GM23338 (cell line): ENCODE data around the gene HCN2. TPM values are rescaled to one million over a fixed set of nuclear protein-coding genes. Genes with fewer than 3 reads are reported as not detected.

Experiments used
- ATAC-seq: fragments of 200-7000 bp; cut with Tn5 transposase; 3 replicates; pipeline ENCODE4 v1.9.1; 2020
- DNase-seq: peaks from one replicate; pipeline ENCODE4 v3.0.0-alpha.2; 2015; ENCODE audit warnings: low spot score
- H2AFZ ChIP-seq: fragments of 200-600 bp; sonication (generic); 2 replicates; pipeline ENCODE4 v1.8.0; 2016; ENCODE audit warnings: antibody characterized with exemption, mild to moderate bottlenecking, moderate library complexity
- H3F3A ChIP-seq: fragments of 200-600 bp; sonication (generic); replicated peaks from 2 replicates; pipeline ENCODE4 v1.8.0; 2017; ENCODE audit warnings: antibody characterized with exemption, mixed run types, low read depth
- H3K27ac ChIP-seq: fragments of 200-600 bp; sonication (generic); 2 replicates; pipeline ENCODE4 v1.6.1; 2016; ENCODE audit warnings: low read depth
- H3K27me3 ChIP-seq: fragments of 200-600 bp; sonication (generic); 2 replicates; pipeline ENCODE4 v1.8.0; 2016; ENCODE audit warnings: mild to moderate bottlenecking, mixed run types, moderate library complexity; ENCODE audit not compliant: insufficient read depth
- H3K36me3 ChIP-seq: fragments of 200-600 bp; sonication (generic); 2 replicates; pipeline ENCODE4 v1.8.0; 2016; ENCODE audit warnings: mild to moderate bottlenecking; ENCODE audit not compliant: insufficient read depth
- H3K4me1 ChIP-seq: fragments of 200-600 bp; sonication (generic); 2 replicates; pipeline ENCODE4 v1.8.0; 2016; ENCODE audit warnings: mild to moderate bottlenecking, moderate library complexity; ENCODE audit not compliant: insufficient read depth
- H3K4me2 ChIP-seq: fragments of 200-600 bp; sonication (generic); 2 replicates; pipeline ENCODE4 v1.7.1; 2017; ENCODE audit warnings: mixed run types
- H3K4me3 ChIP-seq: fragments of 200-600 bp; sonication (generic); 2 replicates; pipeline ENCODE4 v1.6.1; 2016; ENCODE audit warnings: mixed run types
- H3K79me2 ChIP-seq: fragments of 200-600 bp; sonication (generic); replicated peaks from 2 replicates; pipeline ENCODE4 v1.8.0; 2017; ENCODE audit warnings: mild to moderate bottlenecking; ENCODE audit not compliant: insufficient read depth
- H3K9me2 ChIP-seq: fragments of 200-600 bp; sonication (generic); 2 replicates; pipeline ENCODE4 v1.8.0; 2017; ENCODE audit not compliant: insufficient read depth
- H4K20me1 ChIP-seq: fragments of 200-600 bp; sonication (generic); replicated peaks from 2 replicates; pipeline ENCODE4 v1.8.0; 2017; ENCODE audit warnings: mild to moderate bottlenecking; ENCODE audit not compliant: insufficient read depth
- H3K27ac Mint-ChIP-seq: 2 replicates; pipeline ENCODE4 v1.8.0; 2020; ENCODE audit warnings: inconsistent platforms, mild to moderate bottlenecking, moderate library complexity, mixed read lengths
- H3K27me3 Mint-ChIP-seq: 3 replicates; pipeline ENCODE4 v1.8.0; 2022; ENCODE audit warnings: low read depth, mild to moderate bottlenecking, moderate library complexity, mixed read lengths, inconsistent platforms; ENCODE audit not compliant: insufficient read depth, poor library complexity
- H3K36me3 Mint-ChIP-seq: 3 replicates; pipeline ENCODE4 v1.8.0; 2021; ENCODE audit warnings: low read depth, mild to moderate bottlenecking, inconsistent platforms, moderate library complexity, mixed read lengths
- H3K4me1 Mint-ChIP-seq: 3 replicates; pipeline ENCODE4 v1.8.0; 2020; ENCODE audit warnings: mild to moderate bottlenecking, inconsistent platforms, mixed read lengths
- H3K4me3 Mint-ChIP-seq: 3 replicates; pipeline ENCODE4 v1.8.0; 2021; ENCODE audit warnings: moderate library complexity, mild to moderate bottlenecking, inconsistent platforms, mixed read lengths
- H3K9me3 Mint-ChIP-seq: 3 replicates; pipeline ENCODE4 v1.8.0; 2020; ENCODE audit warnings: moderate library complexity, mild to moderate bottlenecking, inconsistent platforms, mixed read lengths
- CREB1 ChIP-seq: fragments of 250-450 bp; sonication (Bioruptor Pico); IDR thresholded peaks from 2 replicates; pipeline ENCODE4 v1.5.0; 2020; ENCODE audit warnings: low read depth, mild to moderate bottlenecking, moderate library complexity
- EZH2 ChIP-seq: fragments of 200-600 bp; sonication (generic); IDR thresholded peaks from one replicate; pipeline ENCODE4 v1.8.0; 2017; ENCODE audit warnings: antibody characterized with exemption, mild to moderate bottlenecking, low read depth; ENCODE audit not compliant: unreplicated experiment
- EZH2phosphoT487 ChIP-seq: fragments of 200-600 bp; sonication (generic); IDR thresholded peaks from one replicate; pipeline ENCODE4 v1.8.1; 2018; ENCODE audit warnings: antibody characterized with exemption; ENCODE audit not compliant: unreplicated experiment
- JUNB ChIP-seq: IDR thresholded peaks from one replicate; pipeline ENCODE4 v1.6.1; 2016; ENCODE audit warnings: antibody characterized with exemption; ENCODE audit not compliant: unreplicated experiment
- NANOG ChIP-seq: IDR thresholded peaks from 2 replicates; pipeline ENCODE4 v1.6.1; 2016; ENCODE audit warnings: antibody characterized with exemption, borderline replicate concordance
- POLR2AphosphoS5 ChIP-seq: IDR thresholded peaks from 2 replicates; pipeline ENCODE4 v1.6.1; 2016; ENCODE audit warnings: antibody characterized with exemption, low read depth
- STAT1 ChIP-seq: IDR thresholded peaks from one replicate; pipeline ENCODE4 v1.6.1; 2016; ENCODE audit warnings: antibody characterized with exemption; ENCODE audit not compliant: unreplicated experiment
- ZNF114 ChIP-seq: fragments of 250-450 bp; sonication (Bioruptor Pico); IDR thresholded peaks from 2 replicates; pipeline ENCODE4 v1.5.0; 2020; ENCODE audit warnings: mild to moderate bottlenecking, moderate library complexity
- ZNF331 ChIP-seq: fragments of 250-450 bp; sonication (Bioruptor Pico); IDR thresholded peaks from 2 replicates; pipeline ENCODE4 v1.5.0; 2020; ENCODE audit warnings: low read depth, mild to moderate bottlenecking, moderate library complexity
- polyA plus RNA-seq: library from polyadenylated mRNA; unstranded; fragments of >200 nt; fragmentation: Nextera tagmentation; extraction: Ambion mirVana; gene quantifications from 2 replicates; pipeline ENCODE4 v1.2.1, GENCODE V29; 2016
- total RNA-seq: library from RNA; depleted of rRNA; stranded (reverse); fragments of >200 nt; shearing (Covaris generic); gene quantifications from 2 replicates; pipeline ENCODE4 v1.2.3, GENCODE V29; 2014
- TF ChIP-seq, protein P1 (sequence below): IDR thresholded peaks from 2 replicates; pipeline ENCODE4 v1.6.1; 2016; ENCODE audit warnings: antibody characterized with exemption
- TF ChIP-seq, protein P2 (sequence below): fragments of 250-450 bp; sonication (Bioruptor Pico); IDR thresholded peaks from 2 replicates; pipeline ENCODE4 v1.5.0; 2020; ENCODE audit warnings: mild to moderate bottlenecking, moderate library complexity
- TF ChIP-seq, protein P3 (sequence below): IDR thresholded peaks from one replicate; pipeline ENCODE4 v1.6.1; 2018; ENCODE audit warnings: antibody characterized with exemption; ENCODE audit not compliant: unreplicated experiment
- TF ChIP-seq, protein P4 (sequence below), 2 experiments: fragments of 200-600 bp in 1 of 2; sonication (generic) in 1 of 2; conservative IDR thresholded peaks; 2 replicates each; pipeline versions ENCODE4 v1.5.1 to v1.6.1; 2016 to 2017; ENCODE audit warnings: antibody characterized with exemption in 2 of 2, low read depth in 2 of 2, mild to moderate bottlenecking in 2 of 2, moderate library complexity in 1 of 2

The HCN2 gene
- total and polyA plus RNA-seq, 2 experiments from 2014 or later, result 0.06 to 2.9 TPM

DNA sequence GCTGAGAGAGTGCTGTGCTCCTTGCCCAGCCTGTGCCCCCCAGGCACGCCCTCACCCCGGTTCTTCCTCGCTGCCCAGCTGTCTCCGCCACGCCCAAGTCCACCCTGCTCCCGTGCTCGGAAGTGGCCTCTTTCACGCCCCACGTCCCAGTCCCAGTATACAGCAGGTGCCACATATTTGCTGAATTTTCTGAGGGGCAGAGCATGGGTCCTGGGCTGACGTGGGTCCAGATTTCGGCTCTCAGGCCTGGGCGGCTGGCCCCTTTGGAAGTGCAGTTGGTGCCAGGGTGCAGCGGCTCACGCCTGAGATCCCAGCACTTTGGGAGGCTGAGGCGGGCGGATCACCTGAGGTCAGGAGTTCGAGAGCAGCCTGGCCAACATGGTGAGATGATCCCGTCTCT, 3.4 kb downstream of the HCN2 start:
- H3K9me2 ChIP-seq, result no peaks in the 10 kb centered on the region
- DNase-seq (no peak), ATAC-seq (no peak)
- no peak for TF ChIP-seq ZNF331 (CRISPR knock-in tag)
- TF ChIP-seq ZNF114 (CRISPR knock-in tag), result no peak
- TF ChIP-seq, protein P1, sequence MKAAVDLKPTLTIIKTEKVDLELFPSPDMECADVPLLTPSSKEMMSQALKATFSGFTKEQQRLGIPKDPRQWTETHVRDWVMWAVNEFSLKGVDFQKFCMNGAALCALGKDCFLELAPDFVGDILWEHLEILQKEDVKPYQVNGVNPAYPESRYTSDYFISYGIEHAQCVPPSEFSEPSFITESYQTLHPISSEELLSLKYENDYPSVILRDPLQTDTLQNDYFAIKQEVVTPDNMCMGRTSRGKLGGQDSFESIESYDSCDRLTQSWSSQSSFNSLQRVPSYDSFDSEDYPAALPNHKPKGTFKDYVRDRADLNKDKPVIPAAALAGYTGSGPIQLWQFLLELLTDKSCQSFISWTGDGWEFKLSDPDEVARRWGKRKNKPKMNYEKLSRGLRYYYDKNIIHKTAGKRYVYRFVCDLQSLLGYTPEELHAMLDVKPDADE, result no peak
- TF ChIP-seq, protein P2, sequence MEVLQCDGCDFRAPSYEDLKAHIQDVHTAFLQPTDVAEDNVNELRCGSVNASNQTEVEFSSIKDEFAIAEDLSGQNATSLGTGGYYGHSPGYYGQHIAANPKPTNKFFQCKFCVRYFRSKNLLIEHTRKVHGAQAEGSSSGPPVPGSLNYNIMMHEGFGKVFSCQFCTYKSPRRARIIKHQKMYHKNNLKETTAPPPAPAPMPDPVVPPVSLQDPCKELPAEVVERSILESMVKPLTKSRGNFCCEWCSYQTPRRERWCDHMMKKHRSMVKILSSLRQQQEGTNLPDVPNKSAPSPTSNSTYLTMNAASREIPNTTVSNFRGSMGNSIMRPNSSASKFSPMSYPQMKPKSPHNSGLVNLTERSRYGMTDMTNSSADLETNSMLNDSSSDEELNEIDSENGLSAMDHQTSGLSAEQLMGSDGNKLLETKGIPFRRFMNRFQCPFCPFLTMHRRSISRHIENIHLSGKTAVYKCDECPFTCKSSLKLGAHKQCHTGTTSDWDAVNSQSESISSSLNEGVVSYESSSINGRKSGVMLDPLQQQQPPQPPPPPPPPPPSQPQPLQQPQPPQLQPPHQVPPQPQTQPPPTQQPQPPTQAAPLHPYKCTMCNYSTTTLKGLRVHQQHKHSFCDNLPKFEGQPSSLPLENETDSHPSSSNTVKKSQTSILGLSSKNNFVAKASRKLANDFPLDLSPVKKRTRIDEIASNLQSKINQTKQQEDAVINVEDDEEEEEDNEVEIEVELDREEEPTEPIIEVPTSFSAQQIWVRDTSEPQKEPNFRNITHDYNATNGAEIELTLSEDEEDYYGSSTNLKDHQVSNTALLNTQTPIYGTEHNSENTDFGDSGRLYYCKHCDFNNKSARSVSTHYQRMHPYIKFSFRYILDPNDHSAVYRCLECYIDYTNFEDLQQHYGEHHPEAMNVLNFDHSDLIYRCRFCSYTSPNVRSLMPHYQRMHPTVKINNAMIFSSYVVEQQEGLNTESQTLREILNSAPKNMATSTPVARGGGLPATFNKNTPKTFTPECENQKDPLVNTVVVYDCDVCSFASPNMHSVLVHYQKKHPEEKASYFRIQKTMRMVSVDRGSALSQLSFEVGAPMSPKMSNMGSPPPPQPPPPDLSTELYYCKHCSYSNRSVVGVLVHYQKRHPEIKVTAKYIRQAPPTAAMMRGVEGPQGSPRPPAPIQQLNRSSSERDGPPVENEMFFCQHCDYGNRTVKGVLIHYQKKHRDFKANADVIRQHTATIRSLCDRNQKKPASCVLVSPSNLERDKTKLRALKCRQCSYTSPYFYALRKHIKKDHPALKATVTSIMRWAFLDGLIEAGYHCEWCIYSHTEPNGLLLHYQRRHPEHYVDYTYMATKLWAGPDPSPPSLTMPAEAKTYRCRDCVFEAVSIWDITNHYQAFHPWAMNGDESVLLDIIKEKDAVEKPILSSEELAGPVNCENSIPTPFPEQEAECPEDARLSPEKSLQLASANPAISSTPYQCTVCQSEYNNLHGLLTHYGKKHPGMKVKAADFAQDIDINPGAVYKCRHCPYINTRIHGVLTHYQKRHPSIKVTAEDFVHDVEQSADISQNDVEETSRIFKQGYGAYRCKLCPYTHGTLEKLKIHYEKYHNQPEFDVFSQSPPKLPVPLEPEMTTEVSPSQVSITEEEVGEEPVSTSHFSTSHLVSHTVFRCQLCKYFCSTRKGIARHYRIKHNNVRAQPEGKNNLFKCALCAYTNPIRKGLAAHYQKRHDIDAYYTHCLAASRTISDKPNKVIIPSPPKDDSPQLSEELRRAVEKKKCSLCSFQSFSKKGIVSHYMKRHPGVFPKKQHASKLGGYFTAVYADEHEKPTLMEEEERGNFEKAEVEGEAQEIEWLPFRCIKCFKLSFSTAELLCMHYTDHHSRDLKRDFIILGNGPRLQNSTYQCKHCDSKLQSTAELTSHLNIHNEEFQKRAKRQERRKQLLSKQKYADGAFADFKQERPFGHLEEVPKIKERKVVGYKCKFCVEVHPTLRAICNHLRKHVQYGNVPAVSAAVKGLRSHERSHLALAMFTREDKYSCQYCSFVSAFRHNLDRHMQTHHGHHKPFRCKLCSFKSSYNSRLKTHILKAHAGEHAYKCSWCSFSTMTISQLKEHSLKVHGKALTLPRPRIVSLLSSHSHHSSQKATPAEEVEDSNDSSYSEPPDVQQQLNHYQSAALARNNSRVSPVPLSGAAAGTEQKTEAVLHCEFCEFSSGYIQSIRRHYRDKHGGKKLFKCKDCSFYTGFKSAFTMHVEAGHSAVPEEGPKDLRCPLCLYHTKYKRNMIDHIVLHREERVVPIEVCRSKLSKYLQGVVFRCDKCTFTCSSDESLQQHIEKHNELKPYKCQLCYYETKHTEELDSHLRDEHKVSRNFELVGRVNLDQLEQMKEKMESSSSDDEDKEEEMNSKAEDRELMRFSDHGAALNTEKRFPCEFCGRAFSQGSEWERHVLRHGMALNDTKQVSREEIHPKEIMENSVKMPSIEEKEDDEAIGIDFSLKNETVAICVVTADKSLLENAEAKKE (CRISPR knock-in tag), result no peak
- TF ChIP-seq STAT1, result no peak
- TF ChIP-seq CREB1 (CRISPR knock-in tag), result no peak
- TF ChIP-seq, protein P3, sequence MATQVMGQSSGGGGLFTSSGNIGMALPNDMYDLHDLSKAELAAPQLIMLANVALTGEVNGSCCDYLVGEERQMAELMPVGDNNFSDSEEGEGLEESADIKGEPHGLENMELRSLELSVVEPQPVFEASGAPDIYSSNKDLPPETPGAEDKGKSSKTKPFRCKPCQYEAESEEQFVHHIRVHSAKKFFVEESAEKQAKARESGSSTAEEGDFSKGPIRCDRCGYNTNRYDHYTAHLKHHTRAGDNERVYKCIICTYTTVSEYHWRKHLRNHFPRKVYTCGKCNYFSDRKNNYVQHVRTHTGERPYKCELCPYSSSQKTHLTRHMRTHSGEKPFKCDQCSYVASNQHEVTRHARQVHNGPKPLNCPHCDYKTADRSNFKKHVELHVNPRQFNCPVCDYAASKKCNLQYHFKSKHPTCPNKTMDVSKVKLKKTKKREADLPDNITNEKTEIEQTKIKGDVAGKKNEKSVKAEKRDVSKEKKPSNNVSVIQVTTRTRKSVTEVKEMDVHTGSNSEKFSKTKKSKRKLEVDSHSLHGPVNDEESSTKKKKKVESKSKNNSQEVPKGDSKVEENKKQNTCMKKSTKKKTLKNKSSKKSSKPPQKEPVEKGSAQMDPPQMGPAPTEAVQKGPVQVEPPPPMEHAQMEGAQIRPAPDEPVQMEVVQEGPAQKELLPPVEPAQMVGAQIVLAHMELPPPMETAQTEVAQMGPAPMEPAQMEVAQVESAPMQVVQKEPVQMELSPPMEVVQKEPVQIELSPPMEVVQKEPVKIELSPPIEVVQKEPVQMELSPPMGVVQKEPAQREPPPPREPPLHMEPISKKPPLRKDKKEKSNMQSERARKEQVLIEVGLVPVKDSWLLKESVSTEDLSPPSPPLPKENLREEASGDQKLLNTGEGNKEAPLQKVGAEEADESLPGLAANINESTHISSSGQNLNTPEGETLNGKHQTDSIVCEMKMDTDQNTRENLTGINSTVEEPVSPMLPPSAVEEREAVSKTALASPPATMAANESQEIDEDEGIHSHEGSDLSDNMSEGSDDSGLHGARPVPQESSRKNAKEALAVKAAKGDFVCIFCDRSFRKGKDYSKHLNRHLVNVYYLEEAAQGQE, result no peak
- TF ChIP-seq JUNB, result no peak
- TF ChIP-seq POLR2AphosphoS5, result no peak
- TF ChIP-seq EZH2phosphoT487, result no peak
- TF ChIP-seq, protein P4, sequence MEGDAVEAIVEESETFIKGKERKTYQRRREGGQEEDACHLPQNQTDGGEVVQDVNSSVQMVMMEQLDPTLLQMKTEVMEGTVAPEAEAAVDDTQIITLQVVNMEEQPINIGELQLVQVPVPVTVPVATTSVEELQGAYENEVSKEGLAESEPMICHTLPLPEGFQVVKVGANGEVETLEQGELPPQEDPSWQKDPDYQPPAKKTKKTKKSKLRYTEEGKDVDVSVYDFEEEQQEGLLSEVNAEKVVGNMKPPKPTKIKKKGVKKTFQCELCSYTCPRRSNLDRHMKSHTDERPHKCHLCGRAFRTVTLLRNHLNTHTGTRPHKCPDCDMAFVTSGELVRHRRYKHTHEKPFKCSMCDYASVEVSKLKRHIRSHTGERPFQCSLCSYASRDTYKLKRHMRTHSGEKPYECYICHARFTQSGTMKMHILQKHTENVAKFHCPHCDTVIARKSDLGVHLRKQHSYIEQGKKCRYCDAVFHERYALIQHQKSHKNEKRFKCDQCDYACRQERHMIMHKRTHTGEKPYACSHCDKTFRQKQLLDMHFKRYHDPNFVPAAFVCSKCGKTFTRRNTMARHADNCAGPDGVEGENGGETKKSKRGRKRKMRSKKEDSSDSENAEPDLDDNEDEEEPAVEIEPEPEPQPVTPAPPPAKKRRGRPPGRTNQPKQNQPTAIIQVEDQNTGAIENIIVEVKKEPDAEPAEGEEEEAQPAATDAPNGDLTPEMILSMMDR (conservative IDR thresholded peaks at IDR 0.05; ENCODE audit: low read depth in 2 of 2), result no peak
- TF ChIP-seq NANOG, result no peak
- TF ChIP-seq EZH2, result no peak
- Mint-ChIP-seq H3K36me3 (no peaks in the 10 kb centered on the region), H3K4me1 (no peaks in the 10 kb centered on the region), H3K27ac (no peak overlapping the region), H3K27me3 (peaks cover 36% of the 10 kb centered on the region), H3K4me3 (no peak overlapping the region), H3K9me3 (no peaks in the 10 kb centered on the region)
- H3K4me3 ChIP-seq, result no peak overlapping the region
- H3K27ac ChIP-seq, result no peak overlapping the region
- peaks cover 4% of the 10 kb centered on the region; the same call in 1 of the 2 replicates for H4K20me1 ChIP-seq
- no peaks in the 10 kb centered on the region for H3K79me2 ChIP-seq
- H2AFZ ChIP-seq, result no peak overlapping the region
- H3K4me1 ChIP-seq, result peaks cover 5% of the 10 kb centered on the region; the same call in 1 of the 2 replicates
- H3K36me3 ChIP-seq, result no peaks in the 10 kb centered on the region
- no peak overlapping the region for H3K4me2 ChIP-seq
- H3F3A ChIP-seq, result no peaks in the 10 kb centered on the region; the same call in 1 of the 2 replicates
- peaks cover 31% of the 10 kb centered on the region for H3K27me3 ChIP-seq
